Stimulated activated CD4-positive, alpha-beta T cell treated with anti-CD3 and anti-CD28 coated beads, Interleukin-15, amount 100 ng/mL, for 1 hour (primary cell): ENCODE results near the gene PRKD1.

Experiments used
- DNase-seq, 2 donors: peaks; one replicate each; pipeline ENCODE4 v3.0.0-alpha.2; 2020; ENCODE audit warnings: low read depth in 1 of 2, low spot score in 1 of 2

The PRKD1 gene

DNA sequence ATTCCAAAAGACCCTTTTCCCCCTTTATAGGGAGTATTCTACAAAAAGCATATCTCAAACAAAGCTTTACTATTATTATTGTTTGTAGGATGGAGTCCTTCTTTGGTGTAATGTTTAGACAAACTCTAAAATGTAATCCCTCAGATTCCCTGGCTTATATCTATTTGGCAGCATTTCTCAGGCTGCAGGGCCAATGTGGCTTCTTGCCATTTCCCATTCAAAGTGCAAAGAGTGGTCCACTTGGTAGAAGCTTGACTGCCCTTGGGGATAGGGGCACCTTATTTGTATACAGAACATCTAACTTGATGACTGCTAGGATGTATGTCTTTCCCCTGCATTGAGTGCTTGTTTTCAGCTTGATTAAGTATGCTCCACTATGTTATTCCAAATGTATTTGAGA lies 242.7 kb downstream of the PRKD1 start:
- no peak for DNase-seq

DNA sequence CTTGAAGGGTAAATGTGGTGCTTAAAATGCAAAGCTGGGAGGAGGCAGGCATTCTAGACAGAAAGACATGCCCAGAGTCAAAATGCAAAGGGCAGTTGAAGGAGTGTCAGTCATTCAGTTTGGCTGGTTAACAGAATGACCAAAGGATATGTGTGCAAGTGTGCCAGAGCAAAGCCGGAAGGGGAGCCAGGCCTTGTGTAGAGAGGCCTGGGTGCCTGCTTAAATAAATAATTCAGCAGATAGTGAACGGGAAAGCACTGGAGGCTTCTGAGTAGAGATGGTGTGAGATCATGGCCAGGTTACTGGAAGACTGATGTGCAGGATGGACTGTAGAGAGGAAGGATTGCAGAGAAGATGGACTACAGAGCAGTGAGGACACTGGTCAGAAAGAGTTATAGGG lies 244.9 kb downstream of the PRKD1 start:
- no peak for DNase-seq

DNA sequence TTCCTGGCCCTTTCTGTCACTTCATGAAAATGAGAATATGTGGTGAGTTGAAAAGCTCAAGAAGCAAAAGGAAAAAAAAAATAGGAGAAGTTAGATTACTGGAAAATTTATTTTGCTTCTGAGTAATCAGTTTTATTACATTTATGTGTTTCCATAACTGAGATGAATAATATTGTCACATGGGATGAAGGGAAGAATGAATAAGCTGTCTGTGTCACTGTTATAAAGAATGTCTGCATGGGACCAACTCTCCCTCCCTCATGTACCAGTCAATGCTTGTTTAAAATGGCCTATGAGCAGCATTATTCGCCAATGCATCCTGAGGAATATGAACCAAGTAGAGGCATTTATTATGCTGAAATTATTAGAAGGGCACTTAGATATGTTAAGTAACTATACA lies 246.3 kb downstream of the PRKD1 start:
- no peak for DNase-seq

DNA sequence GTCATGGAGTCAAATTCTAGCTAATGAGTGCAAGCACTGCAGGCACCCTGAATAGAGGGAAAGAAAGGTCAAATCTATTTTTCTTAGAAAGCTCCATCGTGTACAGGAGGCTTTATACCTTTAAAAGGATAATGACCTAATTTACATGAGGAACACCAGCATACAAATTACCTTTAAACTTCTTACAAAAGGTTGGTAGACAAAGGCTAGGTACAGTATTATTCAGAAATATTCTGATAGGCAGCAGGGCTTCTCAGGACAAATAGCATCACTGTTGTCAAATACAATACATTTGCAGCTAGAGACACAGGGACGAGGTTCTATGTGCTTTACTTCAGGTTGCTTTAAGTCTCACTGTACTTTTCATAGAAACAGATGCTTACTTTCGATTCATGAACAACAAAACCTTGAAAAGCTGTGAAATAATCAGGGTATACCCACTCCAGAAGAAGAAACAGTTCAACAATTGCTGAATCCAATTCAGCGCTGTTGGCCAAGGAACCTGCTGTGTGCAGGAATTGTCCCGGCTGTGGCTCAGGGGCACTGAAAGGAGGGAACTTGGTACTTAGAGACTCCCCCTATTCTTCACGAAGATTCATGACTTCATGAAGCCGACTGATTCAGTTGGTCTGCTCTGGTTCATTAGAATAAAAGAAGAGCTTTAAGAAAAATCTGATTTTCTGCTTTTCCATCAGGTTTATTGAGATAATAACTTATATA lies 252.9 kb downstream of the PRKD1 start:
- no peak for DNase-seq

DNA sequence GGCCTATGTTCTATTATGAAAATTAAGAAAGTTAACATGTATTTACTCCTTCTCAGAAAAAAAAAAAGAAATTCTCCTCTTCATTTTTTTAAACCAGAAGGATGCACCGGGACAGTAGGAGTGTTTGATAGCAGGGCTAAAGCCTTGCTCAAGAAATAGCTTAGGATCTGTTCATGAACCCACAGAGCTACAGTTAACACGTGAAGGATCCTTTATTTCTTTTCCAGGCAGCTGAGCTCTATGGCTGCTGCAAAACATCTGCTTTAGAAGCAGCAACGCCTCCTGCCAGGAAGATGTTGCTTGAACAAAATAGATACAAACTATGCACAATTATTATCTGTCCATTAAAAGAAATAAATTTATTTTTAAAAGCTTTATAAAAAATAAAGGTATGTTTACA lies 254.8 kb downstream of the PRKD1 start:
- DNase-seq = no peak

DNA sequence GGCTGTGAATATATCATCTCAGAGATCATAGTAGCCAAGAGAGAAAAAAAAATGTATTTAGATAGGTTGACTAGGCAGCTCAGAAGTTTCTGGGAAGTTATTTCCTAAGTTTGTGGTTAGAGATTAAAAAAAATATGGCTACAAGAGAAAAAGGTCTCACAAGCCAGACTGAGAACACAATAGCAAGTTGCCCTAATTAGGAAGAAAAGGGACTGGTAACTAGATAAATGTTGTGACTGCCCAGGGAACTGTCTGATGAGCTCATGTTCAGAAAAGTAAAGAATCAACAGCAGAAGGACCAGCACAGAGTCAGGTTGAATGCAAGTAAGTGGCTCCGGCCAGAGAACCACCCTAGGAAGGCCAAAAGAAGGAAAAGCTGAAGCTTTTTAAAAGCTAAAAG lies 256.6 kb downstream of the PRKD1 start:
- DNase-seq = no peak

DNA sequence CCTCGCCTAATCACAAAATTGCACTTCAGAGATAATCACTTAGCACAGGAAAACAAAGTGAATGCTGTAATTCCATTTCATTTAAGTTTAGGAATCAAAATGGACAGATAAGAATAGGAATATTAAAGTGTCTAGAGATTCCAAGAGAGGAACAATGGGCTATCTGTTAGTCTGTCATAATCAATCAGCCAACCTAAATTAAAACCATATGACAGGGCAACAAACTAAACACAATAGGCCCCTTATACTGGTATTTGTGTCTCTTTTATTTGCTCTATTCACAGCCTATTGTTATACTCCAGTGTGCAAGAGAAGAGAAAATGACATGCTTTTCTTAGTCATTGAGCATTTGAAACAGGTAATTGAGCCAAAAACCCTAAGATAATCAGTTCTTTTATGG lies 259.4 kb downstream of the PRKD1 start:
- DNase-seq = no peak

DNA sequence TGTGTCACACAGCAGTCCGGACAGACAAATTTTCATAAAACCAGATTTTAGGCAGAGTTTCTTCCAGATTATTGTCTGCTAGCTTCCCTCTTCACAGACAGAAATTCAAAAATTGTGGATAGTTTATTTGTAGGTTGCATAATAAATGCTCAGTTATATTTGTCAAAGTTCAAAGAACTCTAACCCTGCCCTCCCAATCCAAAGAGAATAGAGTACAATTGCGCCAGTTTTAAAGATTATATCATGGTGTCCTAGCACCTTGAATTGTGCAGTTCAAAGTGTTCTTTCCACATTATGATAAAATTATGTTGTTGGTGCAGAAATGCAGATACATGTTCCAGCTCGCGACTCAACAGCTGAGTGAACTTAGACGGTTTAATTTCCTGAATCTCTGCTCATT lies 263.1 kb downstream of the PRKD1 start:
- no peak for DNase-seq

DNA sequence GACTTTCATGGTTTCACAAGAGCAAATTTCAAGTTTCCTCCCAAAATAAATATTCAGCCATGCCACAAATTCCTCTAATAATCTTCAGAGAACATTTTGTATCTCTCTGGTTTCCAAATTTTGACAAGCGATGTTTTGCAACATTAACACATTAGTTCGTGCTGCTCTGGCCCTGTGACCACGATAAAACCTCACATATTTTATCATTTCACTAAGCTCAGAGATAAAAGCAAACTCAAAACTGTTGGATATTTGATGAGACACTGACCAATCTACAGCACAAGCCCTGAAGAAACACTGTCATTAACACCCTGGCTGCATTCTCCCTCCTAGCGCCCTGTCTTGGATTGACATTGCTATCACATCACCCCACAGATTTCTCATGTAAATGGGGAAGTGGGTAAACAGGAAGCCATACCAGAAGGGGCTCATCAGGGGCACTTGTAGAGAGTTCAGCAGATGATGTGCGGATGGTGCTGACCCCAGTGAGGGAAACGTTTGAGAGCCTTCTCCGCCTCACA lies 264.3 kb downstream of the PRKD1 start:
- no peak for DNase-seq

DNA sequence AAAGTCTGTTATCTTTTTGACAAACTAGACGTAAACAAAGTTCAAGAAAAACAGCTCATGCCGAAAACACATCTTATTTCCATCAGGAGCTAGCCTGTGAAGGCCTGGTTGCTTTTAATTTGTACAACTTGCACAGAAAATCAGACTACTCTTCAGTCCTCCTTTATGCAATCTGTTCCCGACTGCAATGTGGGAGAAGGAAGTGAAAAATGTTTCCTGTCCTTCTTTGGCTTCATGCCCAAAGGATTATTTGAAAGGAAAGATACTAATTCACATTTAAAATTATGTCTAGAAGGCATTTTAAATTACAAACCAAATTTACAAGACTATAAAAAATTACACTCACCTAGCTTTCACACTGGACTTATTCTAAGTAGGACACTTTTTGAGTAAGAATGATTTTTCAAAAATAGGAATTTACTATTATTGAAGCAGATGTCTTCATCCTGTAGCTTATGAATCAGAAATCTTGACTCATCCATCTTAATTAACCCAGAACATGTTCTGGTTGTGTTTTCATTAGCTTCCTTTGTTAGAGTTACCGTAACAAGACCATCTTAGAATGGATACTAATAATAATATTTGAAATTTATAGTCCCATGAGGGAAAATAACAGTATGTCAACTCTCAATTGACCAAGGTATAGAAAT lies 272.6 kb downstream of the PRKD1 start:
- DNase-seq = no peak

DNA sequence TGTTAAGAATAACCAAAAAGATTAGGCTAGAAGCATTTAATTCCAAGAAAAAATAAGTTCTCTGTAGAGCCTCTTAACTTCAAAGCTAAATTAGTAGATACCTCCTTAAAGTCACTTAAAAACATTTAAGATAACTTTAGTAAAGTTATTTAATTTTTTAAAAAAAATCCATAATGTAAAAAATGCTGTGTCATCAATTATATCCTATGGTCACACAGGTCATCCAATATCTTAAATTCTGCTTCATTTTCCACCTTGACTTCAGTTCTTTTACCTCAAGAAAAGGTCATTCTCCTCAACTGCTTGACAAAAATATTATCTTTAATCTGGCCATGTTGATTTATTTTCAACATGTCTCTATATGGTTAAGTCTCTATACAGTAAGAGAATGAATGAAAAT lies 274.3 kb downstream of the PRKD1 start:
- no peak for DNase-seq

DNA sequence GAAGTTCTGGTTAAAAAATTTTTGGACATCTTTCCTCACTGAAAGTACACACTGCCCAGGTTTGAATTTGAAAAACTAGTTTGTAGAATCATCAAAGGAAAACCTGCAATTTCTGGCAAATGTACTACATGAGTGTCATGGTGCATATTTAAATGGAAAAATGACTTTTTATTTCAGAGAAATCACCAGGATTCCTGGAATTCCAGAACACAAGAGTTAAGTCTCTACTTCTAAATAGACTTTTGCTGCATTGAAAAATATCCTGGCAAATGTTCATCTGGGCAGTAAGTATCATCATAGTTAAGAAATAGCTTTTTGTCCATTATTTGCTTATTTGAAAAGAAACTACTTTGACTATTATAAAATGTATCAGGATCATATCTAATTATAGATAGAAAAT lies 275.1 kb downstream of the PRKD1 start:
- no peak for DNase-seq

DNA sequence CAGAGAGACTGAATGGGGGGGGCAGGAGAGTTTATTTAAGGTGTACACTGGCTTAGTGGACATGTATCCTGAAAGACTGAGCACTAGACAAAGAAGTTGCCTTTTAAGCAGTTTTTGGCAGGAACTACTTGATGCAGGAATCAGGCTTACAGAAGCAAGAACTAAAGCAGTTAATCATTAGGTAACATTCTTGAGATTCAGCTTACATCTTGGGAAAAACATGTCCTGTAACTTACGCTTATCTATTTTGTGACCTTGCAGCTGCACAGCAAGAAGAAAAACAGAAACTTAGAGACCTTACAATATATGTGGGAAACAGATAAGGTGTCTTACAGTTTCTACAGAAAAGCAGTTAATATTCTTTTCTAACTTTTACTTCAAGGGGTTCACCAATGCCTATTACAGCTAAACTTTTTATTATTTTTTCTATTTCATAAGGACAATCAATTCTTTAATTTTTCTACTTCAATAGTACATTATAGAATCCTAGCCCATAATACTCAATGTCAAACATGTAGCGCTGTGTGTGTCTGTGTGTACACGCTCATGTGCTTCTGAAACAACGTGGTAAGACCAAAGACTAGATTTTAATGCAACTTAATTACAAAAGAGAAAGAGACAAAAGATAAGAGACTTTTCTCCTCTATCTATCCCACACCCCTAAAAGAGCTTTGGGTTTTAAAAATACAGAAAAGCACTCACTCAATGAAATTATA lies 276.9 kb downstream of the PRKD1 start:
- no peak for DNase-seq

DNA sequence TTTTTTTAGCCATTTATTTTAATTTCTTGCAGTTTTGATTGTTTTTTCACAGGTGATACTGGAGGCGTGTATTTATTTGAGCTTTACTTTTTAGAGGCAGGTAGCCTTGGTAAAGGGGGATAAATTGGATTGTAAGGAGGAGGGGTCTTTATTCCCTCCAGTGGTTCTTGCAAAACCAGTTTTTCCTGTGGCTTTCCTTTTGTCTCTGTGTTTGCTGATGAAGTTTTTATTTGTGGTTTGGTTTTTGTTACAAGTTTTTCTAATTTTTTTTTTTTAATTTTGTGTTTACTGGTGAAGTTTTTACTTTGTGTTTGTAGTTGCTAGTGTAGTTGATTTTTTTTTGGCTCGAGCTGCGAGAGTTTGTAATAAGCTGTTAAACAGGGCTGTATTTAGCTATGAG lies 278.5 kb downstream of the PRKD1 start:
- no peak for DNase-seq

DNA sequence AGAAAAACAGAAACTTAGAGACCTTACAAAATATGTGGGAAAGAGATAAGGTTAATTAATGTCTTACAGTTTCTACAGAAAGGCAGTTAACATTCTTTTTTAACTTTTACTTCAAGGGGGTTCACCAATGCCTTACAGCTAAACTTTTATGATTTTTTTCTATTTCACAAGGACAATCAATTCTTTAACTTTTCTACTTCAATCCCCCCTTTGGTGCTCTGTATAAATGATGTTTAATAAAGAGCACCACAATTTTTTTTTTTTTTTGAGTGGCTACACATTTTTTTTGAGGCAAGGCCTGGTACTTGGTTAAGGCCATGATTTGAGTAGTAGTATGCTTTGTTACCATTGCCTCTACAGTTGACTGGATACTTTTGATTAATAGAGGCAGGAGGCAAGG lies 279.6 kb downstream of the PRKD1 start:
- DNase-seq = no peak

DNA sequence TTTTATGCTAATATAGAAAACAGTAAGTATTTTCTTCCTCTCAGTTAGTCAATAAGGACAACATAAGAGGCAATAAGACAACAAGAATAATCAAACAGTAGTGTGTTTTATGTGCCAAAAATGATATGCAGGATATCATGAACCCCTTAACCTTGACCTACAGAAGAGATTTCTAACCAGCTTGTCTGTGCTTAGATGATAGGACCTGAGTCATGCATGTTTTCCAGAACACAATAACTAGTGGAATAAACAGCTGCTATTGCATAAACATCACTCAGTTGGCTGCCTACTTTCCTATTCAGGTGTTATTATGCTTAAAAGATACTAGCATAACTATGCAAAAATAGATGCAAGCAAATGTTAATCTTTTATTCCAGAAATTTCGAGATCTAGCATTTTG lies 282.5 kb downstream of the PRKD1 start:
- no peak for DNase-seq

DNA sequence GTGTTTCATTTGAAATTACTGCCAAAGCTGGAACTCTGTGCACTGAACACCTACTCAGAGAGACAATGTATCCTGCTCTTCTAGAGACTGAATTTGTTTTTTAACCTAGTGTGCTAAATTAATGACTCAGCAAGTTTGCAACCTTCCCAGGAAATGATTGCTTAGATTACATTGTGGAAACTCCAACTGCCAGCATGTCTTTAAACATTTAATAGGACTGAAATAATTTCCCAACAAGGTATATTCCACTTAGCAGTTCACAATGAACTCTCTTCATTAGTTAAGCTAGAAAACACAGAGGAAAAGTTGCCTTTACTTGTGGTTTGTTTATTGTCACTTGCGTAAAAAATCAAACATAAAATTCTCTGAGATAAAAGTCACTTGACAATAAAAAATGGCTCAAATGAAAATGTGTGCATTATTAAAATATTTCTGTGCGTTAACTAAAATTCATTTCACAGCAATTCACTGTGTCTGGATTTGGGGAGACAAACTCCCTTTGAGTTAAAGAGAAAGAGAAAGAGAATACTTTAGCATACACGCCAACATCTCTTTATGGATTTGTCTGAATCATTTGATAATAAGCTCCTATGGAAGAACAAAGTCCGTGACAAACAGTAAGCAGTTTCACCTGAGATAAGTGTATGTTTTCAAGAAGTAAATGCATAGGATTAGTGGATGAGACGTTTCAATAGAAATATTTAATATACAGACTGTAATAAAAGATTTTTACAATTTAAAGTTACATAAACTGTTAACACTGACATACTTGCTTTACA lies 284.0 kb downstream of the PRKD1 start:
- no peak for DNase-seq

DNA sequence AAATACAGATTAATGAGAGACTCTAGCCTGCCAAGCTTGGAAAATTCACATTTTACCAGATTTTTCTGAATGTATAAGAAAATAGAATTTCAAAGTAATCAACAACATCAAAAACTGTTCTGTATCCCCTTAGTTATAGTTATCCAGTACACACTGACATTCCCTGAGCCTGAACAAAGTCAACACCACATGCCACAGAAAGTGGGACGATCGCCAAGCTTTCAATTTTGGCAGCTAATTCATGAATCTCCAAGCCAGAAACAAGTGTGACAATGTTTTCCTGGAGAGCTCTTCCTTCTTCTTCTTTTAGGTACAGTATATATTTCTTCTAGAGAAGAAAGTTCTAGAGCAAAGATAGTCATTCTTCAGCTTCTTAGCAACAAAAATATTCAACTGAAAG lies 290.2 kb downstream of the PRKD1 start:
- DNase-seq = no peak

DNA sequence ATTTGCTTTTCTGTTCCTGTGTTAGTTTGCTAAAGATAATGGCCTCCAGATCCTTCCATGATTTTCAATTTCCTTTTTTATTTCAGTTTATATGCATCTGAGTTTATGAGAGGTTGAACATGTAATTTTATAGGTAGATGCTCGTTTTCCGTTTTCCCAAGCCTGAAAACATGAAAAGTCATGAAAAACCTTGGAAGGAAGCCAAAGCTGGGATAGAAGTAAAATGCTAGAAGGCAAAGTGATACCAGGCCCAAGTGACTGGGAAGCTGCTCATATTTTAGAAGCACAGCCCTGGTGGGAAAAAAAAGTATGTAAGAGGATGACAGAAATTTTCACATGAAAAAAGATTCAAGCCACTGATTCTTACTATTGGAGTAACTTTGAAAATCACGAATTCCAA lies 290.8 kb downstream of the PRKD1 start:
- no peak for DNase-seq

DNA sequence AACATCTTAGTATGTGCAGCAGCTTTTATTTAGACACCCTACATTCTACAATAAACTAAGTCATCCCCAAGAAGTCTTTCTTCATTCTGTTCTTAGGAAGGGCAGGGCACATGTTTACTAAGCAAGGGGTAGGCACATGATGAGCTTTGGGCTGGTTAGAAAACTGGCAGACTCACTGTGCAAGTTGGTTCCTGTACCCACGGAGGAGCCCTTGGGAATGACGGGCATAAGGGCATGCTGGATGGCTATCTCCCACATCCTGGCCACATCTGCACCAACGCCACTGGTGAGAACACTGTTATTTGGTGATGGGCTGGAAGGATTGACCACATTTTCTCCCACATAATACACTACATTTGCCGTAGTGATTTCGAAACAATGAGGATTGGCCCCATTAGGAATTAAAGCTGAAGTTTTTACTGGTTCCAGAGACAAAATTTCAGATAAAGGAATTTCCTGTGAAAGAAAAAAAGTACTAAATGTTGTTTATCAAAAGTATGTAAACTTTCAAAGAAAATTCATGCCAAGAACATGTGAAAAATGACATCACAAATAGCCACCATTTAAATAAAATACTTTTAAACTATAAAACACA lies 297.0 kb downstream of the PRKD1 start:
- DNase-seq = no peak

DNA sequence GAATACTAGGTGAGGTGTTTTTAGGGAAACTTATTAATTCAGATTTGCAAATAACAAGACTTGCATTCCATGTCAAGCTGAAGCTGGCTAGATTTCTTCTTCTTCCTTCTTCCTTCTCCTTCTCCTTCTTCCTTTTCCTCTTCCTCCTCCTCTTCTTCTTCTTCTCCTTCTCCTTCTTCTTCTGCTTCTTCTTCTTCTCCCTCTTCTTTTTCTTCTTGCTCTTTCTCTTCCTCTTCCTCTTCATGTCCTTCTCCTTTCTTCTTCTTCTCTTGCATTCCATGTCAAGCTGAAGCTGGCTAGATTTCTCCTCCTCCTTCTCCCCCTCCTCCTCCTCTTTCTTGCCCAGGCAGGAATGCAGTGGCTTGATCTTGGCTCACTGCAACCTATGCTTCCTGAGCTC lies 297.8 kb downstream of the PRKD1 start:
- DNase-seq = no peak
